T-helper 9 cell (primary cell): ENCODE results near the gene VGLL2.
"Not testable (repeated sequence)": the region's sequence is repeated elsewhere in the genome, so short reads cannot be mapped to it uniquely, and the experiment has no call there.

Experiments used
- DNase-seq: peaks from one replicate; pipeline ENCODE4 v3.0.0-alpha.2; 2020
- total RNA-seq, 2 donors: gene quantifications; one replicate each; lab custom pipeline; 2026; lab: John Stamatoyannopoulos, UW

VGLL2 gene, protein sequence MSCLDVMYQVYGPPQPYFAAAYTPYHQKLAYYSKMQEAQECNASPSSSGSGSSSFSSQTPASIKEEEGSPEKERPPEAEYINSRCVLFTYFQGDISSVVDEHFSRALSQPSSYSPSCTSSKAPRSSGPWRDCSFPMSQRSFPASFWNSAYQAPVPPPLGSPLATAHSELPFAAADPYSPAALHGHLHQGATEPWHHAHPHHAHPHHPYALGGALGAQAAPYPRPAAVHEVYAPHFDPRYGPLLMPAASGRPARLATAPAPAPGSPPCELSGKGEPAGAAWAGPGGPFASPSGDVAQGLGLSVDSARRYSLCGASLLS
- 0 reads per million in 2 donors for total RNA-seq

- DNase-seq = no peak
These were observed at the start of gene VGLL2 for GRCh38 chr6:117265410-117266256. TSS of gene VGLL2 (plus strand) at chr6:117265558. CDS start at chr6:117265764, 206 bp downstream.

DNA sequence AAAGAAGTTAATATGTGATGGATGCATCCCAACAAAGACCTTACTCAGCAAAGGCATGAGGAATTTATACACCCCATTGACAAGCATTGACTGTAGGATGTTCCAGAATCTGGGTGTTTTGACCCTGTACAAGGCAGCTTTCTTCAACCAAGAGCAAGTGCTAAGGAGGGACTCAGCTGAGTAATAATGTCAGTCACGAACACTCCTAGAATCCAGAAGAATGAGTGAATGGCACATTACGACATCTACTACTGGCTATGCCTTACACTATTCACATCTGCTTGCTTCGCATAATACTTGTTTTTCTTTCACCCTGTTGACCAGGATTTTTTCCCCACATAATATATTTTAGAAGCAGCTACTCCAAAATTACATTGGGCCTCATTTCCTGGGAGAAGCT is 42.5 kb upstream of the VGLL2 start:
- DNase-seq = no peak

- no peak for DNase-seq
These were observed 38.6 kb upstream of the VGLL2 start for GRCh38 chr6:117226778-117227177.

- DNase-seq = no peak
These were observed 38.0 kb upstream of the VGLL2 start for GRCh38 chr6:117227245-117227962.

- no peak for DNase-seq
These were observed 37.2 kb upstream of the VGLL2 start for GRCh38 chr6:117228202-117228601.

DNA sequence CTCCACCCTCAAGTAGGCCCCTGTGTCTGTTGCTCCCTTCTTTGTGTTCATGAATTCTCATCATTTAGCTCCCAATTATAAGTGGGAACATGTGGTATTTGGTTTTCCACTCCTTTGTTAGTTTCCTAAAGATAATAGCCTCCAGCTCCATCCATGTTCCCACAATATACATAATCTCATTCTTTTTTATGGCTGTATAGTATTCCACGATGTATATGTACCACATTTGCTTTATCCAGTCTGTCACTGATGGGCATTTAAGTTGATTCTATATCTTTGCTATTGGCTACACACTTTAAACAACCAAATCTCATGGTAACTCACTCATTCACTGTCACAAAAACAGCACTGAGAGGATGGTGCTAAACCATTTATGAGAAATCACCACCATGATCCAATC is 35.5 kb upstream of the VGLL2 start:
- no peak for DNase-seq

GRCh38 chr6:117231466-117231865 is 33.9 kb upstream of the VGLL2 start:
- DNase-seq = no peak

- no peak for DNase-seq
These were observed 33.2 kb upstream of the VGLL2 start for GRCh38 chr6:117232196-117232595.

DNA sequence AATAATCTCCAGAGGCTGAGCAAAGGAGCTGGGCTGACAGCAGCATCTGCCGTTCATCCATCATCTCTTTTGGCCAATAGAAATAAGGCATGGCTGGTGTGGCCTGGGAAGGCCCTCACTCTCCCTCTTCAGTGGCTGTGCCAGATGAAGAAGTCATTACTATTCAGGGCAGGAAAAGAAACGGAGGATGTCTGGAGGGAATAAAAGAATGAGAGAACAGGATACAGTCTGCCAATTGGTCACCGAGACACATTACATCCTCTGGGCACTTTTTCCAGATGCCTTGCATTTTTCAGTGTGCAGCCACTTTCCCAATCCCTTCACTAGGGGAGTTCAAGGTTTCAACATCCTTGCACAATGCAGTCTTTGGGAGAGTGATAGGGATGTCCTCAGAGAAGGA is 32.2 kb upstream of the VGLL2 start:
- DNase-seq = no peak

GRCh38 chr6:117237561-117237960 is 27.8 kb upstream of the VGLL2 start:
- no peak for DNase-seq

DNA sequence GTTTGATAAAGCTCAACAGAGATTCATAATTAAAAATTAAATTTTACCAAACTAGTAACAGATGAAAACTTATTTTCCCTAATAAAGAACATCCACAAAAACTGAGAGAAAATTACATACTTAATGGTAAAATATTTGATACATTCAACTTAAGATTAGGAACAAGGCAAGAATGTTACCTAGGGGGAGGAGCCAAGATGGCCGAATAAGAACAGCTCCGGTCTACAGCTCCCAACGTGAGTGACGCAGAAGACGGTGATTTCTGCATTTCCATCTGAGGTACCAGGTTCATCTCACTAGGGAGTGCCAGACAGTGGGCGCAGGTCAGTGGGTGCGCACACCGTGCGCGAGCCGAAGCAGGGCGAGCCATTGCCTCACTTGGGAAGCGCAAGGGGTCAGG is 20.8 kb upstream of the VGLL2 start:
- DNase-seq = not testable (repeated sequence)

- not testable (repeated sequence) for DNase-seq
These were observed 20.4 kb upstream of the VGLL2 start for GRCh38 chr6:117244979-117245378.

- no peak for DNase-seq
These were observed 11.6 kb upstream of the VGLL2 start for GRCh38 chr6:117253785-117254184.

DNA sequence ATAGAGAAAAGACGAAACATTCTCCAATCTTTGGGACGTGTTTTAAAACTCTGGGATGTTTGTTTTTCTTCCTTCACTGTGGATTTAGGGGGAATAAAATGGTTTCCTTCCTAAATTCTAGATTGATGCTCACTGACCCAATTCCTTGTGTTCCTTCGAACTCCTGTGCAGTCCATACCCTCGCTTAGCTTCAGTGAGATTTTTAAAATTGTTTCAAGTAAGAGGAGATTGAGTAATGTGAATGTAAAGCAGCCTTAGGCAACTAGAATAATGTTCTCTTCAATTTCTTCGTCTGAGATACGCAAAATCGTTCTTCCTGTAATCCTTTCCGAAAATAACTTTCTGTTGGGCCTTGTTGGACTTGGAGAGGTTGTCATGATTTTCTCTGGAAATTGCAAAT is 2.6 kb upstream of the VGLL2 start:
- DNase-seq = no peak

DNA sequence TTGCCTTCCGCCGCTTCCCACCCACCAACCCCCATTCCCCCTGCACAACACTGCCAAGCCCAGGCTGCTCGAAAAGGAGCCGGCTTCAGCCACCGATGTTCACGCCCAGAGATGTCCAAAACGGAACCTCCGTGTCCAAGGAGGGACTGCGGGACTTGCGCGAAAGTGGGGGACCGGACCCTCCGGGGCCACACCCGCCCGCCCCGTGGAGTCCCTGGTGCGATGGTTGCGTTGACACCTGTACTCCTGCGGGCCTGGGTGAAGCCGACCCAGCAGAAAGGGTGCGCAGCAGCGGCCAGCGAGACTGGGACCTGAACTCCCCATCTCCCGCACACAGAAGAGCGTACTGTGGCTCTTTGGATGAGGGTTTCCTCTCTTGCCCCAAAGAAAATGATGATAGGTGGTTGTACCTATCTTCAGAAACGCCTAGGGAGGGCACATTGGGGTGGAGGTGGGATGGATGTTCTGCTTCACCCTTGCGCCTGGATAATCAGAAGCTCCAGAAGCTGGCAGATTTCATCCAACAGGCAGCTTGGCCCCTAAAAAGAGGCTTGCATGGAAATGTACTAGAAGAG is 1.9 kb upstream of the VGLL2 start:
- no peak for DNase-seq

GRCh38 chr6:117264369-117264691 is 1.0 kb upstream of the VGLL2 start:
- DNase-seq = no peak

- no peak for DNase-seq
These were observed 507 bp upstream of the VGLL2 start for GRCh38 chr6:117264692-117265409.

GRCh38 chr6:117266257-117267053 is 1.1 kb downstream of the VGLL2 start:
- no peak for DNase-seq

- DNase-seq = no peak
These were observed 1.6 kb downstream of the VGLL2 start for GRCh38 chr6:117267054-117267347.

GRCh38 chr6:117267766-117268534 is 2.6 kb downstream of the VGLL2 start:
- DNase-seq = no peak

- DNase-seq = no peak
These were observed 3.6 kb downstream of the VGLL2 start for GRCh38 chr6:117268924-117269323.
